Left cardiac atrium (tissue), 4 donors: ENCODE measurements around the gene ZNF853. TPM values are rescaled to one million over a fixed set of nuclear protein-coding genes. Genes with fewer than 3 reads are reported as not detected.

Source experiments
- ATAC-seq, 2 donors: fragments of 200-7000 bp; cut with Tn5 transposase; one replicate each; pipeline ENCODE4 v1.9.1; 2020; ENCODE audit warnings: mild to moderate bottlenecking in 2 of 2, moderate library complexity in 2 of 2
- DNase-seq: peaks from one replicate; pipeline ENCODE4 v3.0.0-alpha.2; 2020
- intact Hi-C, 2 donors: fragments of 100-400 bp; cut with DNase I; formaldehyde crosslinking; loops; one replicate each; pipeline versions ENCODE4 v1.14.1 to v1.15.1; 2022 to 2023
- total RNA-seq, 2 donors: library from RNA; stranded (reverse); fragmentation: NEBNext Ultra II Directional; extraction: Animal tissue kit (Norgen Biotek cat#: 25700); gene quantifications; one replicate each; pipeline ENCODE4 v1.2.1, GENCODE V29; 2021
- donor health status: DM: no; HTN: yes; CAD: no.
- donor health status: DM: no; HTN: yes; CAD: no; lungs with severe emphysema.
- donor health status: DM: yes; HTN: yes; CAD: no.
- donor health status: Dilated cardiomyopathy.

ZNF853 gene
- total RNA-seq, 2 donors from 2014 or later: 12.6 to 12.8 TPM

DNA sequence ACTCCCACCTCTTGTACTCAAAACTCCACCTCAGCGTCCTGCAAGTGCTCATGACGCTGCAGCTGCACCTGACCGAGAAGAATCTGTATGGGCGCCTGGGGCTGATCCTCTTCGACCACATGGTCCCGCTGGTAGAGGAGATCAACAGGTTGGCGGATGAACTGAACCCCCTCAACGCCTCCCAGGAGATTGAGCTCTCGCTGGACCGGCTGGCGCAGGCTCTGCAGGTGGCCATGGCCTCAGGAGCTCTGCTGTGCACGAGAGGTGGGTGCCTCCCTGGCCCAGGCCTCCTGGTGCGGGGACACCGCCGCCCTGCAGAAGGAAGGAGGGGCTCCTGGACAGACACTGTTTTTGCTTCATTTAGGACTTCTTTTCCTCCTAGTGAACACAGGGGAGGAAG is 15.3 kb upstream of the ZNF853 start:
- intact Hi-C loops: no loop called here
- no peak for DNase-seq
- no peak for ATAC-seq

DNA sequence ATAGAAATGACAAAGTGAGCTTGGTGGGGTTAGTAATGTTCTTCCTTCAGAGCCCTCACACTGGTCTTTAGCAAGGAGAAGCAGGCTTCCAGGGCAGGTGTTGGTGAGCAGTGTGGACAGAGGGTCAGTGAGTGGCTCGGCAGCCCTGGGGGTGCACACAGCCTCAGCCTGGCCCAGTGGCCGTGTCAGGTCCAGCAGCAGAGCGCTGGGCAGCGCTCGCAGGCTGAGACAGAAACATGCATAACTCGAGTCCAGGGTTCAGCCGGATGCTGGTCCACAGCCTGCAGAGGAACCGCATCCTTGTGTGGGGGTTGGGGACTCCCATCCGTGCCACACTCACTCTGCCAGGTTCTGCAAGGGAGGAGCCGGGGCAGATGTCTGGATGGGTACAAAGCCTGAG is 11.0 kb upstream of the ZNF853 start:
- intact Hi-C loops: no loop called here
- DNase-seq: no peak
- ATAC-seq: no peak

DNA sequence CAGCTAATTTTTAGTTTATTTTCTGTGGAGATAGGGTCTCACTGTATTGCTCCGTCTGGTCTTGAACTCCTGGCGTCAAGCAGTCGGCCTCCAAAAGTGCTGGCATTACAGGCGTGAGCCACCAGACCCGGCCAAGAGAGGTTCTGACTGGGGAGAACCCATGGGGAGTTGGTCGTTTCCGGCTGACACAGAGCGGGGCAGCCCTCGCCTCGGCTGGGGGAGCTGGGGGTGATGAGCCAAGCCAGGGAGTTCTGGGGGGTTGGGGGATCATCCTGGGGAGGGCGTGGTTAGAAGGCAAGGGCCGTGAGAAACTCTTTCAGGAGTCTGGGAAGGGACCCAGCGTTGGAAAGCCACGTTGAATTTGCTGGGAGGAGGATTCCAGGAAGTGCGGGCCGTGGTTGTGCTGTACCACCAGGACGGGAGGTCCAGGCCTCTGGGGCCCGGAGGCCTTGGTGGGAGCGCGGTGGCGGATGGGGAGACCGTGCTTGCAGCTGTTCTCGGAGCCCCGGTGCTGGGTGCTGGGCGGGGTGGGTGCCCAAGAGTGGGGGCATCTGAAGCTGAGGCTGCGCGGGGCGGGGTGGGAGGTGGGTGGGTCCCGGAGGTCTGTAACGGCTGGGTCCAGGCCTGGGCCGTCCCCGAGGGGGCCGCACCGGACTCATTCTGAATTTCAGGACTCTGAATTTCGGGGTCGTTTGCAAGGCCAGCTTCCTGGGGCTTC is 8.4 kb upstream of the ZNF853 start:
- ATAC-seq (peak; percentile 13 to 15), DNase-seq (no peak)
- intact Hi-C loops: no loop called here

DNA sequence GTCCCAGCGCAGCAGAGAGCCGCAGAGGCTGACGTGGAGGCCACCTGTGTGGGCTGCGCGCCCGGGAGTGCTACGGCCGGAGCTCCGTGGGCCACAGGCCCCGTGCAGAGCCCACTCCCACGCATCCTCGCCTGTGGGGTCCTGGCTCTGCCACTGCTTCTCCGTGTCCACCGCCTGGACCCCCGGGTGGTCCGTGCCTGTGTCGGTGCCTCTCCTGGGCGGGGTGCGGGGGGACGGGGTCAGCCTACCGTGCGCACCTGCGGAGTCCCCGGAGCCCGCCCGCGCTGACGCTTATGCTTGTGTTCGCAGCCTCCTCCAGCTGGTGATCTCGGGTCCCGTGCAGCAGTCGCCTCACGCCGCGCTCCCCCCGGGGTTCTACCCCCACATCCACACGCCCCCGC is 7.8 kb upstream of the ZNF853 start:
- intact Hi-C loops: no loop called here
- no peak for DNase-seq
- ATAC-seq: no peak

DNA sequence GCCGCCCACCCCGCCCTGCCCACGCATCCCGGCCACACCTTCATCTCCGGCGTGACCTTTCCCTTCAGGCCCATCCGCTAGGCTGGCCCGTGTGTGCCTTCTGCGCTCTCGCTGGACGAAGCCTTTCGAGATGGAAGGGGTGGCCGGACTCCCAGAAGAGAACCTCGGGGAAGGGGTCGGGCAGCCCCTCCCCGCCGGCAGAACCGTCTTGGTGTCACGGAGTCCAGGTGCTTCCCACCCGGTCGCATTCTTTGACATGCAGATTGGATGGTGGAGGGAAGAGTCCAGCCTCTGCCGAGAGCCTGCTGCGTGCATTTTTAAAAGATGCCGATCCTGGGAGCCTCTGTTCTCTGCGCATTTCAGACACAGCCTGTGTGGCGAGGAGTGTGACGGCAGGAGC is 7.3 kb upstream of the ZNF853 start:
- ATAC-seq (no peak), DNase-seq (no peak)
- intact Hi-C loops: no loop called here

DNA sequence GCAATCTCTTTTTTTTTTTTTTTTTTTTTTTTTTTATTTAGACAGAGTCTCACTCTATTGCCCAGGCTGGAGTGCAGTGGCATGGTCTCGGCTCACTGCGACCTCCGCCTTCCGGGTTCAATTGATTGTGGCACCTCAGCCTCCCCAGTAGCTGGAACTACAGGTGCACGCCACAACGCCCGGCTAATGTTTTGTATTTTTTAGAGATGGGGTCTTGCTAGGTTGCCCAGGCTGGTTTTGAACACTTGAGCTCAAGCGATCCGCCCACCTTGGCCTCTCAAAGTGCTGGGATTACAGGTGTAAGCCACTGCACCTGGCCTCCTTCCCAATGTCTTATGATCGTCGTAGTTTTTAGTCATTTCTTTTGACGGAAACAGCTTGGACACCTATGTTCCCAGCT is 6.6 kb upstream of the ZNF853 start:
- no peak for DNase-seq
- no peak for ATAC-seq
- intact Hi-C loops: no loop called here

DNA sequence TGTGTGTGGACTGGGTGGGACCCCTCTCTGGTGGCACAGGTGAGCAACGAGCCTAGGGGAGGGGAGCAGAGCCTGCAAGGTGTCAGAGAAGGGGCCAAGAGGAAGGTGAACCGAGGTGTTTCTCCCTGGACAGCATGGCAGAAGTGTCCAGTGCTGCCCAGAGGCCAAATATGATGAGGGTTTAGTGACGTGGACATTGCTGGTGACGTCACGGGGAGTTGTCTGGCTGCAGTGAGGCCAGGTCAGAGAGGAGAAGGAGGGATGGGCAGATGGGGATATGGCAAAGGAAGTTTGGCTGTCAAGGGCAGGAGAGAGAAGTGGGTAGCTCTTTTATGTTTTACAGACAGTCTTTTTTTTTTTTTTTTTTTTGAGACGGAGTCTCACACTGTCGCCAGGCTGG is 2.6 kb upstream of the ZNF853 start:
- ATAC-seq (no peak), DNase-seq (no peak)
- intact Hi-C loops: no loop called here

DNA sequence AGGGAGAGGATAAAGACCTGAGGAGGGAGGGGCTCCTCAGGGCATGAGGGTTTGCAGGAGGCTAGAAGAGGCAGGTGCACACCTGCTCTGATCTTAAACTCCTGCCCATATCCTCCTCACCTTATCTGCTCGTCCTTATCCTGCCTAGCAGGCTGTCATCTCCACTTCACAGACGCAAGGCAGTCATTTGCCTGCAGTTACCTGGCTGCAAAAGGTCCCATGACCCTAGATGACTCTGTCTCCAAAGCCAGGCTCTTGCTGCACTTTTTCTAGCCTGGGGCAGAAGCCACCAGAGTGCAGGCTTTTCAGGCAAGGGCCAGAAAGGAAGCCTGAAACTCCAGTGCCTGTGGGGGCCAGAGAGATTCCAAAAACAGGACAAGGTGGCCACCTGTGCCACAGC is 1.7 kb upstream of the ZNF853 start:
- intact Hi-C loops: no loop called here
- DNase-seq (no peak), ATAC-seq (no peak)

DNA sequence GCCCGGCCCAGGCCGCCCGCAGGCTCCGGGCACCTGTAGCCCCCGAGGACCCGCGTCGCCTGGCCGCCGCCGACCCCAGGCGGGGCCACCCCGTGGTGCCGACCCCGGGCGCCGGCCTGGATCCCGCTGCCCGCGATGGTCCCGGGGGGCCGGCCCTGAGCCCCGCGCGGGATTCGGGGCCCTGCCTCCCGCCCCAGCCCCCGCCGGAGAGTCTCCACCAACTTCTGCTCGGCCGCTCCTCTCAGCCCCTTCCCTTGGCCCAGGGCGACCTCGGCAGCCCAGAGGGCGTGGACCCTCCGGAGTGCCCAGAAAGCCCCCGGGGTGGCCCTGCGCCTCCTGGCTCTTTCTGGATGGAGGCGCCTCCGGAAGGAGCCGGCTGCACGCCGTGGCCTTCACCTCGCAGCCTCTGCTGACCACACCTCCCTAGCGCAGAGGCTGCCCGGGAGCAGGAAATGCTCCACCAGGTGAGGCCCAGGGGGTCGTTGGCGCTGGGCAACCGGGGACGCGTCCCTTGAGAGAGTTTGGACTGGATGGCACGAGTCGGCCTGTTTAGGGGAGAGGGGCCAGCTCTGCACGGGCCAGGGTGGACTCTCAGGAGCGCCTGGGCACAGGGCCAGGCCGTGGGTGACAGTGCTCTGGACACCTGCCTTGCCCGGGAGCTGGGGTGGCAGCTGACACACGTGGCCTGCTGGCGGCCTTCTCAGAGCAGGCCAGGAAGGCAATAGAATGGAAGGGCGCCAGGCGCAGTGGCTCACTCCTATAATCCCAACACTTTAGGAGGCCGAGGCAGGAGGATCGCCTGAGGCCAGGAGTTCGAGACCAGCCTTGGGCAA is 529 bp downstream of the ZNF853 start:
- ATAC-seq (peak; percentile 46 to 50), DNase-seq (peak; percentile 36)
- intact Hi-C loops: no loop called here

DNA sequence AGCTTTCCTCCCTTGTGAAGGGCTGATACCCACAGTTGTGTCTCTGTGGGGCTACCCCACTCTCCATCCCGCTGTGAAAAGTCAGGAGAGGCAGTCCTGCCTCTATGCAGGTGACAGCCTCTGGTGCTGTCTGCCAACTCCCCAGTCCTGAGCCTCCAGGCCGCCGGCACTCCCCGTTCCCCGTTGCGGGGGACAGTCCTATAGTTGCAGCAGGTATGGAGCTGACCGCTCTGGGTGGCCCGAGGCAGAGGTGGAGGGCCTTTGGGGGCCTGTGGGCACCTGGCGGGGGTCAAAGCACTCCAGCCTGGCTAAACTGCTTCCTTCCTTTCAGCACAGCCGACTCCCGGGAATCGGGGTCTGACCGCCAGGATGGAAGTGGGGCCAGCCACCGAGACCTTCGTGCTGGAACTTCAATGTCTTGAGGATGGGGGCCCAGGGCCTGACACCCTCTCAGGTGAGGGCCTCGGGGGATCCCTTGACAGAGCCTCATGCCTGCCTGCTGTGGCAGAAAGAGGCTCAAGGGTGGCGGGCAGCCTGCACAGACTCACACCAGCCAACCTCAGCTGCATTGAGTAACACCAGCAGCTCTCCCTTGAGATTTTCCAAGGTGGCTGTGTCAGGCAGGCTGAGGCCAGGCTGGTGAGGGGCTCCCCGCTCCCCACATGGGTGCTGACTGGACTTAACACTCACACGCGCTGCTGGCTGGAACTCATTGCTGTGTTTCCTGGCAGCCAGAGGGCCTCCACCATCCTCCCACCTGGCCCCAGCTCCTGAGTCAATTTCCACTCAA is 1.6 kb downstream of the ZNF853 start:
- ATAC-seq: no peak
- intact Hi-C loops: no loop called here
- no peak for DNase-seq

DNA sequence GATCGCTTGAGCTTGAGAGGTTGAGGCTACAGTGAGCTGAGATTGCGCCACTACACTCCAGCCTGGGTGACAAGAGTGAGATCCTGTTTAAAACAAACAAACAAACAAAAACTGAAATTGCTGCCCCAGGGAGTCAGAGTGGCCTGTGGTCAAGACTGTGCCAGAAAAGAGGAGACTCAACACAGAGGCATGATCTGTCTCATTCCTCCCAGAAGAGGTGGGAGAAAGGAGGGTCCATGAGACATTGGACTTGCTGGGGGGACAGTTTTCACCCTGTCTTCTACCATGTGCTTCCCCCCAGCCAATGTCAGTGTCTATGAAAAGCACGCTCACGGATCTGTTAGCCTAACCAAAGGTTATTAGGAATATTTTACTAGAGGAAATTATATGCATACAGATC is 3.2 kb downstream of the ZNF853 start:
- no peak for DNase-seq
- intact Hi-C loops: no loop called here
- ATAC-seq: no peak

DNA sequence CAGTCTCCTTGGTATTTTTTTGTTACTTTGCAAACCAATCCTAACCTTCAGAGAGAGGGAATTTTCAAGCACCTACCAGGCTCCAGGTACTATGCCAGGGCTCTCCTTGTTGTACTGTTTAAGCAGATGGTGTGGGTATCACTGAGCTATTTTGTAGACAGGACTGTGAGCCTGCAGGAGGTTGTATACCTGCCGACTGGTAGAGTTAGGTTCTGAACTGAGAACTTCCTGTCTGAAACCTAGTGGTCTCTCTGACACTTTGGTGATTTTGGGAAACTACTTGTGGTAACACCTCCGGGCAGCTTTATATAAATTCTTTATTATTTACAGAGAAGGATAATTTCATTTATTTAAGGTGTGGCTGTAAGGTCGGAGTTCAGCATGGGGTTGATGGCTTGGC is 4.6 kb downstream of the ZNF853 start:
- DNase-seq: no peak
- intact Hi-C loops: no loop called here
- no peak for ATAC-seq

DNA sequence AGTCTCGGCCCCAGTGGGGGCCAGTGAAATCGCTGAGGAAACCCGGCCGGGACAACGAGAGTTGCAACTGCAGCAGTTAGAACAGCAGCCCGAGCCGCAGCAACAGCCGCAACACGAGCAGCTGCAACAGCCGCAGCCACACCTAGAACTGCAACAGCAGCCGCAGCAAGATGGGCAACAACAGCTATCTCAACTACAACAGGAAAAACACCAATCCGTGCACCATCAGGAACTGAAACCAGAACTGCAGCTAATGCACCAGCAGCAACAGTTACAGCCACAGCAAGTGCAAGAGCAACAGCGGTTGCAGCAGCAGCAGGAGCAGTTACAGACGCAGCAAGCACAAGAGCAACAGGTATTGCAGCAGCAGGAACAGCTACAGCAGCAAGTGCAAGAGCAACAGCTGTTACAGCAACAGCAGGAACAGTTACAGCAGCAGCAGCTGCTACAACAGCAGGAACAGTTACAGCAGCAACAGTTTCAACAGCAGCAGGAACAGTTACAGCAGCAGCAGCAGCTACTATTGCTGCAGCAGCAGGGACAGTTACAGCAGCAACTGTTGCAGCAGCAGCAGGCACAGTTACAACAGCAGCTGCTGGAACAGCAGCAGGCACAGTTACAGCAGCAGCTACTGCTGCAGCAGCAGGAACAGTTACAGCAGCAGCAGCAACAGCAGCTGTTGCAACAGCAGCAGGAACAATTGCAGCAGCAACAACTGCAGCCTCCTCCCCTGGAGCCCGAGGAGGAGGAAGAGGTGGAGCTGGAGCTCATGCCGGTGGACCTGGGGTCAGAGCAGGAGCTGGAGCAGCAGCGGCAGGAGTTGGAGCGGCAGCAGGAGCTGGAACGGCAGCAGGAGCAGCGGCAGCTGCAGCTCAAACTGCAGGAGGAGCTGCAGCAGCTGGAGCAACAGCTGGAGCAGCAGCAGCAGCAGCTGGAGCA is 6.1 kb downstream of the ZNF853 start:
- ATAC-seq (no peak), DNase-seq (no peak)
- intact Hi-C loops: no loop called here

DNA sequence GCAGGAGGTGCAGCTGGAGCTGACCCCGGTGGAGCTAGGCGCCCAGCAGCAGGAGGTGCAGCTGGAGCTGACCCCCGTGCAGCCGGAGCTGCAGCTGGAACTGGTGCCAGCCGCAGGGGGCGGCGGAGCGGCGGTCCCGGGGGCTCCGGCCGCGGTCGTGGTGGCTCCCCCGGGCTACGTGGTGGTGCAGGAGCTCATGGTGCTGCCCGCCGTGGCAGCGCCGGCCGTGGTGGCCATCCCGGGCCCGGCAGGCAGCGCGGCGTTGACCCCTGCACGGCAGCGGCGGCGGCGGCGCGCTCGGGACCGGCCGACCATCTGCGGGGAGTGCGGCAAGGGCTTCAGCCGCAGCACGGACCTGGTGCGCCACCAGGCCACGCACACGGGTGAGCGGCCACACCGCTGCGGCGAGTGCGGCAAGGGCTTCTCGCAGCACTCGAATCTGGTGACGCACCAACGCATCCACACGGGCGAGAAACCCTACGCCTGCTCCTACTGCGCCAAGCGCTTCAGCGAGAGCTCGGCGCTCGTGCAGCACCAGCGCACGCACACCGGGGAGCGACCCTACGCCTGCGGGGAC is 6.8 kb downstream of the ZNF853 start:
- no peak for DNase-seq
- ATAC-seq: no peak
- intact Hi-C loops: no loop called here

DNA sequence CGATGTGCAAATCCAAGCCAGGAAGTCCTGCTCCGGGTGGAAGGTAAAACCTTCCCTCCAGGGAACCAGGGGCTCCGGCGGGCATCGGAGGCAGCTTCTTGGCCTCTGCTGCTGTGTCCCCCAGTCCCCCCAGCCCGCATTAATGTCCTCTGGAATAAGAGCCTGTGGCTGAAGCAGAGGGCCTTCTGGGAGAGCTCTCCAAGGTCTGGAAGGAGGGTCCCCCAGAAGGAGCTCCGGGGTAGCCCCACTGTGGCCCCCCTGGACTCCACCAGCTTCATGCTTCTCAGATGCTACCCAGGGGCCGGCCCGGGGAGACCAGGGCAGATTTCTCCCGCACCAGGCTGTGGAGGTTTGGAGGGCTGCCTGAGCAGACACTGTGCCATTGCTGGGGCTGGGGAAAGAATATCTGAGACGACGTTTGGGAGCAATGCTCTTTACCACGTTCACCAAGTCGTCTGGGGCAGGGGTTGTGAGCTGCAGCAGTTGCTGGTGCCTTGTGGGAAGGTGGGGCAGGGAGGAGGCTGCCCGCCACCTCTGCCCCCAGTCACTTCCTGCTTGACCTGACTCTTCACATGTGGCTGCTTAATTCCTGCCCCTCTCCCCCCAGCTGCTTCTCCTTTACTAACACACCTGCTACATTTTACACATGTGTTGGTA is 8.3 kb downstream of the ZNF853 start:
- intact Hi-C loops: no loop called here
- DNase-seq: no peak

DNA sequence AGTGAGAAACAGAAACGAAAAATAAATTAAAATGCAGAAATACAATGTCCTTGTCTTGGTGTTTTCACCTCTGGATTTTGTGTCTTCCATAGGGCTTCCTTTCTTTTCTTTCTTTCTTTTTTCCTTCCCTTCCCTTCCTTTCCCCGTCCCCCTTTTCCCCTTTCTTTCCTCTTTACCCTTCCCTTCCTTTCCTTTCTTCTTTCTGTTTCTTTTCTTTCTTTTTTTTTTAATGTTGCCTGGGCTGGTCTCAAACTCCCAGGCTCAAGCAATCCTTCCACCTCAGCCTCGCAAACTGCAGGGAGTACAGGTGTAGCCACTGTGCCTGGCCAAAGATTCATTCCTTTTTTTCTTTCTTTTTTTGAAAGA is 8.8 kb downstream of the ZNF853 start:
- intact Hi-C loops: no loop called here
- ATAC-seq (no peak), DNase-seq (no peak)

More for the DNA sequence above, 8.3 kb downstream of the ZNF853 start:
- no peak for ATAC-seq

DNA sequence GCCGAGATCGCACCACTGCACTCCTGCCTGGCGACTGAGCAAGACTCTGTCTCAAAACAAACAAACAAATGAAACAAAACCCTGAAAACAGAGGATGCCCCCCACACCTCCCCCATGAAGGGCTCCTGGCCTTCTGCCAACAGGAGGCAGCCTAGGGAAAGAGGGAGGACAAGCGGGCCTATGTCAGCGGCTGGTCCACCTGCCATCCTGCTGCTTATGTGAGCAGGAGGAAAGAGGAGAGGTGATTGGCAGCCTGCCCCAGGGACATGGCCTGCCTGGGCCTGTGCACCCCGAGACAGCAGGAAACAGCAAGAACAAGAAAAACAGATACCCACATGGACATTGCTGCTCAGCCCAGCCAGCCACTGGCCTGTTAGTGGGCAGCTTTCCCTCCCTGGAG is 12.6 kb downstream of the ZNF853 start:
- ATAC-seq (no peak), DNase-seq (no peak)
- intact Hi-C loops: no loop called here
